Spleen (tissue), 7 donors: Measurements from ENCODE around the gene PVR.

Source experiments
- CTCF ChIP-seq, 11 experiments: fragments of 200-600 bp in 7 of 11; fragments of 450-650 bp in 4 of 11; sonication (generic) in 4 of 11; IDR thresholded peaks in 8 of 11; conservative IDR thresholded peaks in 3 of 11; 1 replicate in 7 of 11; 2 replicates in 4 of 11; pipeline versions ENCODE4 v1.4.0 to v1.8.0; 2016 to 2021; ENCODE audit warnings: antibody characterized with exemption in 11 of 11, inconsistent platforms in 4 of 11, mild to moderate bottlenecking in 1 of 11
- POLR2A ChIP-seq, 3 donors: fragments of 450-650 bp; IDR thresholded peaks; one replicate each; pipeline ENCODE4 v1.5.1; 2017; ENCODE audit warnings: antibody characterized with exemption in 3 of 3, mild to moderate bottlenecking in 1 of 3
- POLR2AphosphoS5 ChIP-seq, 3 donors: sonication (generic); formaldehyde crosslinking; IDR thresholded peaks; one replicate each; pipeline ENCODE4 v1.5.1; 2017; ENCODE audit warnings: antibody characterized with exemption in 3 of 3
- donor health status: DM: no; HTN: no; CAD: no; lungs with moderate emphysema.
- donor health status: DM: no; HTN: no; CAD: no.
- donor health status: DM: no; HTN: no; CAD: no.

- no peak for TF ChIP-seq POLR2A (IDR thresholded peaks at IDR 0.05)
- no peak for TF ChIP-seq CTCF (IDR thresholded peaks at IDR 0.05 in 8 of 11, conservative IDR thresholded peaks at IDR 0.05 in 3 of 11)
- no peak for TF ChIP-seq POLR2AphosphoS5 (IDR thresholded peaks at IDR 0.05)
Measured at GRCh38 chr19:44673510-44673909, 29.8 kb downstream of the PVR start.
